Measurements from ENCODE around the gene TMEM135.

GRCh38 chr11:87331273-87331672 is 293.5 kb downstream of the TMEM135 start:
- TF ChIP-seq EZH2phosphoT487 (IDR thresholded peaks at IDR 0.05; ENCODE audit: borderline replicate concordance, low read length), result no peak
- no peak for TF ChIP-seq CTCF (IDR thresholded peaks at IDR 0.05; ENCODE audit: low read depth, low read length, poor library complexity, severe bottlenecking)
